Testis (tissue), 2 donors: ENCODE data around the gene TPM4.

Experiments used
- POLR2A ChIP-seq: fragments of 450-650 bp; IDR thresholded peaks from one replicate; pipeline ENCODE4 v1.6.1; 2017; ENCODE audit warnings: antibody characterized with exemption, mild to moderate bottlenecking, moderate library complexity
- TF ChIP-seq, protein P1 (sequence below), 3 experiments: fragments of 450-650 bp in 2 of 3; fragments of 200-600 bp in 1 of 3; sonication (generic) in 1 of 3; IDR thresholded peaks; one replicate each; pipeline ENCODE4 v1.5.1; 2016 to 2019; ENCODE audit warnings: antibody characterized with exemption in 3 of 3, mild to moderate bottlenecking in 2 of 3, moderate library complexity in 1 of 3

GRCh38 chr19:16032509-16033135 lies 43.7 kb upstream of the TPM4 start:
- TF ChIP-seq, protein P1, sequence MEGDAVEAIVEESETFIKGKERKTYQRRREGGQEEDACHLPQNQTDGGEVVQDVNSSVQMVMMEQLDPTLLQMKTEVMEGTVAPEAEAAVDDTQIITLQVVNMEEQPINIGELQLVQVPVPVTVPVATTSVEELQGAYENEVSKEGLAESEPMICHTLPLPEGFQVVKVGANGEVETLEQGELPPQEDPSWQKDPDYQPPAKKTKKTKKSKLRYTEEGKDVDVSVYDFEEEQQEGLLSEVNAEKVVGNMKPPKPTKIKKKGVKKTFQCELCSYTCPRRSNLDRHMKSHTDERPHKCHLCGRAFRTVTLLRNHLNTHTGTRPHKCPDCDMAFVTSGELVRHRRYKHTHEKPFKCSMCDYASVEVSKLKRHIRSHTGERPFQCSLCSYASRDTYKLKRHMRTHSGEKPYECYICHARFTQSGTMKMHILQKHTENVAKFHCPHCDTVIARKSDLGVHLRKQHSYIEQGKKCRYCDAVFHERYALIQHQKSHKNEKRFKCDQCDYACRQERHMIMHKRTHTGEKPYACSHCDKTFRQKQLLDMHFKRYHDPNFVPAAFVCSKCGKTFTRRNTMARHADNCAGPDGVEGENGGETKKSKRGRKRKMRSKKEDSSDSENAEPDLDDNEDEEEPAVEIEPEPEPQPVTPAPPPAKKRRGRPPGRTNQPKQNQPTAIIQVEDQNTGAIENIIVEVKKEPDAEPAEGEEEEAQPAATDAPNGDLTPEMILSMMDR (IDR thresholded peaks at IDR 0.05) = no peak
- no peak for TF ChIP-seq POLR2A
